SU-DHL-6 (cell line): ENCODE data around the gene GVQW3.

ENCODE experiments used
- H2AFZ ChIP-seq: fragments of 200-600 bp; sonication (generic); 2 replicates; pipeline ENCODE4 v1.6.1; 2014; ENCODE audit warnings: low read depth, mild to moderate bottlenecking, moderate library complexity, mixed read lengths, antibody characterized with exemption, low read length; ENCODE audit not compliant: severe bottlenecking
- H3F3A ChIP-seq: fragments of 200-600 bp; shearing (Covaris generic); 2 replicates; pipeline ENCODE4 v1.6.0; 2016; ENCODE audit warnings: antibody characterized with exemption, mild to moderate bottlenecking; ENCODE audit not compliant: insufficient read depth
- H3K27ac ChIP-seq: fragments of 200-600 bp; sonication (generic); 2 replicates; pipeline ENCODE4 v1.5.1; 2016; ENCODE audit warnings: low read depth, mild to moderate bottlenecking, low read length, moderate library complexity, mixed read lengths
- H3K27me3 ChIP-seq: fragments of 200-600 bp; sonication (generic), shearing (Covaris generic); 2 replicates; pipeline ENCODE4 v1.6.0; 2014; ENCODE audit warnings: mild to moderate bottlenecking, low read length
- H3K36me3 ChIP-seq: fragments of 200-600 bp; sonication (generic); 2 replicates; pipeline ENCODE4 v1.6.1; 2014; ENCODE audit warnings: mild to moderate bottlenecking, low read length, mixed read lengths
- H3K4me2 ChIP-seq: fragments of 300-600, 200-600 bp; shearing (Covaris generic), sonication (generic); 2 replicates; pipeline ENCODE4 v1.6.0; 2014; ENCODE audit warnings: low read length, low read depth, mild to moderate bottlenecking; ENCODE audit not compliant: poor library complexity, severe bottlenecking
- H3K4me3 ChIP-seq: fragments of 200-600 bp; sonication (generic); 2 replicates; pipeline ENCODE4 v1.5.1; 2014; ENCODE audit warnings: antibody characterized with exemption, low read length, mild to moderate bottlenecking, mixed read lengths; ENCODE audit not compliant: insufficient read depth, poor library complexity, severe bottlenecking
- H3K79me2 ChIP-seq: fragments of 200-600 bp; sonication (generic); 2 replicates; pipeline ENCODE4 v1.6.1; 2014; ENCODE audit warnings: mild to moderate bottlenecking, low read length, moderate library complexity; ENCODE audit not compliant: insufficient read depth
- H3K9ac ChIP-seq: fragments of 200-600 bp; sonication (generic); 2 replicates; pipeline ENCODE4 v1.7.0; 2014; ENCODE audit warnings: mild to moderate bottlenecking, low read length
- H3K9me2 ChIP-seq: fragments of 200-600 bp; sonication (generic); replicated peaks from 2 replicates; pipeline ENCODE4 v1.6.1; 2014; ENCODE audit warnings: low read length; ENCODE audit not compliant: insufficient read depth
- H3K9me3 ChIP-seq: fragments of 200-600 bp; sonication (generic); 2 replicates; pipeline ENCODE4 v1.6.1; 2014; ENCODE audit warnings: low read length, mixed read lengths; ENCODE audit not compliant: insufficient read depth
- H4K20me1 ChIP-seq: fragments of 200-600 bp; sonication (generic); 2 replicates; pipeline ENCODE4 v1.6.1; 2014; ENCODE audit warnings: low read depth, mild to moderate bottlenecking, antibody characterized with exemption, low read length, moderate library complexity, mixed read lengths
- CTCF ChIP-seq: fragments of 200-600 bp; sonication (generic); IDR thresholded peaks from one replicate; pipeline ENCODE4 v1.5.1; 2017; ENCODE audit warnings: antibody characterized with exemption, mild to moderate bottlenecking, low read length, moderate library complexity; ENCODE audit not compliant: insufficient read depth, poor library complexity, severe bottlenecking
- EZH2phosphoT487 ChIP-seq: fragments of 200-600 bp; sonication (generic), shearing (Covaris generic); conservative IDR thresholded peaks from 2 replicates; pipeline ENCODE4 v1.6.1; 2018; ENCODE audit warnings: mild to moderate bottlenecking, antibody characterized with exemption, low read length, moderate library complexity, mixed read lengths

GVQW3 gene

GRCh38 chr11:76455331-76455730 is 74.2 kb downstream of the GVQW3 start:
- Histone ChIP-seq H3K27ac (no peak overlapping the region), H3K27me3 (no peaks in the 10 kb centered on the region), H3K36me3 (peaks cover 29% of the 10 kb centered on the region; the same call in 1 of the 2 replicates), H3K4me2 (no peak overlapping the region), H3K9ac (no peak overlapping the region), H4K20me1 (no peaks in the 10 kb centered on the region), H3K9me3 (no peaks in the 10 kb centered on the region), H3K9me2 (no peaks in the 10 kb centered on the region), H3F3A (no peaks in the 10 kb centered on the region), H2AFZ (no peak overlapping the region), H3K4me3 (no peak overlapping the region), H3K79me2 (0 out of 2 replicates have a peak, but pooled peaks cover 3% of the 10 kb centered on the region)
- no peak for TF ChIP-seq EZH2phosphoT487
- TF ChIP-seq CTCF = no peak

GRCh38 chr11:76455931-76456330 is 74.8 kb downstream of the GVQW3 start:
- Histone ChIP-seq H3K4me2 (no peak overlapping the region), H4K20me1 (no peaks in the 10 kb centered on the region), H3K79me2 (0 out of 2 replicates have a peak, but pooled peaks cover 3% of the 10 kb centered on the region), H3K9me2 (no peaks in the 10 kb centered on the region), H3K36me3 (peaks cover 29% of the 10 kb centered on the region; the same call in 1 of the 2 replicates), H3K9me3 (no peaks in the 10 kb centered on the region), H3K27me3 (no peaks in the 10 kb centered on the region), H3K4me3 (no peak overlapping the region), H2AFZ (no peak overlapping the region), H3K27ac (no peak overlapping the region), H3K9ac (no peak overlapping the region), H3F3A (no peaks in the 10 kb centered on the region)
- TF ChIP-seq EZH2phosphoT487 (no peak), CTCF (no peak)

GRCh38 chr11:76456571-76456970 is 75.4 kb downstream of the GVQW3 start:
- no peak overlapping the region for H3K9ac ChIP-seq
- no peaks in the 10 kb centered on the region for H4K20me1 ChIP-seq

More at GRCh38 chr11:76456571-76456970, 75.4 kb downstream of the GVQW3 start:
- Histone ChIP-seq H3K79me2 (0 out of 2 replicates have a peak, but pooled peaks cover 3% of the 10 kb centered on the region), H3K4me2 (no peak overlapping the region), H3K36me3 (peaks cover 24% of the 10 kb centered on the region; the same call in 1 of the 2 replicates), H2AFZ (no peak overlapping the region), H3K27me3 (no peaks in the 10 kb centered on the region), H3K4me3 (no peak overlapping the region), H3F3A (no peaks in the 10 kb centered on the region), H3K27ac (no peak overlapping the region), H3K9me2 (no peaks in the 10 kb centered on the region), H3K9me3 (no peaks in the 10 kb centered on the region)
- TF ChIP-seq CTCF (no peak), EZH2phosphoT487 (no peak)
